Liver (tissue), 9 donors: ENCODE results near the gene ZNF653. TPM values are rescaled to one million over a fixed set of nuclear protein-coding genes. Genes with fewer than 3 reads are reported as not detected.

Source experiments
- DNase-seq: peaks from one replicate; pipeline ENCODE4 v3.0.0-alpha.2; 2017; ENCODE audit warnings: low spot score
- H3K27ac ChIP-seq, 2 donors: one replicate each; pipeline ENCODE4 v1.7.0; 2013; ENCODE audit warnings: inconsistent platforms in 2 of 2, low read length in 2 of 2, control low read depth in 1 of 2, low read depth in 1 of 2, mild to moderate bottlenecking in 1 of 2
- H3K27me3 ChIP-seq, 4 donors: one replicate each; pipeline versions ENCODE4 v1.6.1 to v1.7.0; 2013; ENCODE audit warnings: low read length in 3 of 4, inconsistent platforms in 1 of 4, mild to moderate bottlenecking in 1 of 4, moderate library complexity in 1 of 4; ENCODE audit not compliant: control insufficient read depth in 4 of 4, insufficient read depth in 4 of 4
- H3K36me3 ChIP-seq, 4 donors: one replicate each; pipeline versions ENCODE4 v1.6.1 to v1.7.0; 2013; ENCODE audit warnings: low read length in 3 of 4, mild to moderate bottlenecking in 3 of 4, low read depth in 1 of 4, moderate library complexity in 1 of 4; ENCODE audit not compliant: control insufficient read depth in 4 of 4, insufficient read depth in 3 of 4
- H3K4me1 ChIP-seq, 4 donors: one replicate each; pipeline versions ENCODE4 v1.6.1 to v1.7.0; 2013; ENCODE audit warnings: low read length in 3 of 4, mild to moderate bottlenecking in 3 of 4, moderate library complexity in 1 of 4; ENCODE audit not compliant: control insufficient read depth in 4 of 4, insufficient read depth in 4 of 4
- H3K4me3 ChIP-seq, 3 donors: one replicate each; pipeline versions ENCODE4 v1.6.1 to v1.7.0; 2013; ENCODE audit warnings: low read length in 3 of 3, control low read depth in 1 of 3, low read depth in 1 of 3, mild to moderate bottlenecking in 1 of 3
- H3K9ac ChIP-seq, 2 donors: one replicate each; pipeline ENCODE4 v1.7.0; 2013; ENCODE audit warnings: low read length in 2 of 2, mild to moderate bottlenecking in 2 of 2, moderate library complexity in 2 of 2, control low read depth in 1 of 2, low read depth in 1 of 2
- H3K9me3 ChIP-seq, 4 donors: one replicate each; pipeline versions ENCODE4 v1.6.1 to v1.7.0; 2013; ENCODE audit warnings: low read length in 3 of 4; ENCODE audit not compliant: control insufficient read depth in 4 of 4
- EGR1 ChIP-seq, 2 donors: IDR thresholded peaks; 2 replicates each; pipeline ENCODE4 v1.6.1; 2016 to 2018; ENCODE audit warnings: antibody characterized with exemption in 2 of 2, low read depth in 2 of 2
- FOXA1 ChIP-seq: IDR thresholded peaks from 2 replicates; pipeline ENCODE4 v1.6.1; 2016; ENCODE audit warnings: antibody characterized with exemption
- FOXA2 ChIP-seq: IDR thresholded peaks from 2 replicates; pipeline ENCODE4 v1.6.1; 2016; ENCODE audit warnings: antibody characterized with exemption
- GABPA ChIP-seq, 2 donors: IDR thresholded peaks in 1 of 2; conservative IDR thresholded peaks in 1 of 2; 2 replicates each; pipeline ENCODE4 v1.6.1; 2016; ENCODE audit warnings: antibody characterized with exemption in 2 of 2, mild to moderate bottlenecking in 1 of 2, moderate library complexity in 1 of 2
- HNF4A ChIP-seq, 2 donors: conservative IDR thresholded peaks; 2 replicates each; pipeline ENCODE4 v1.6.1; 2016; ENCODE audit warnings: antibody characterized with exemption in 2 of 2, mild to moderate bottlenecking in 2 of 2
- HNF4G ChIP-seq: IDR thresholded peaks from 2 replicates; pipeline ENCODE4 v1.6.1; 2016; ENCODE audit warnings: antibody characterized with exemption
- JUND ChIP-seq, 2 donors: IDR thresholded peaks; 2 replicates each; pipeline ENCODE4 v1.6.1; 2016; ENCODE audit warnings: antibody characterized with exemption in 2 of 2
- NR2F2 ChIP-seq: IDR thresholded peaks from 2 replicates; pipeline ENCODE4 v1.6.1; 2016; ENCODE audit warnings: antibody characterized with exemption
- RAD21 ChIP-seq, 2 donors: IDR thresholded peaks; 2 replicates each; pipeline ENCODE4 v1.6.1; 2016; ENCODE audit warnings: antibody characterized with exemption in 2 of 2, mild to moderate bottlenecking in 2 of 2
- RXRA ChIP-seq, 2 donors: IDR thresholded peaks; 2 replicates each; pipeline ENCODE4 v1.6.1; 2017 to 2018; ENCODE audit warnings: antibody characterized with exemption in 2 of 2, mild to moderate bottlenecking in 1 of 2
- SP1 ChIP-seq: IDR thresholded peaks from 2 replicates; pipeline ENCODE4 v1.6.1; 2018; ENCODE audit warnings: antibody characterized with exemption, mild to moderate bottlenecking
- TAF1 ChIP-seq: conservative IDR thresholded peaks from 2 replicates; pipeline ENCODE4 v1.6.1; 2016; ENCODE audit warnings: antibody characterized with exemption, mild to moderate bottlenecking
- YY1 ChIP-seq: IDR thresholded peaks from 2 replicates; pipeline ENCODE4 v1.6.1; 2016; ENCODE audit warnings: antibody characterized with exemption, mild to moderate bottlenecking
- WGBS: extraction: QIAGEN DNeasy Blood & Tissue Kit; methylation state at CpG from one replicate; pipeline ENCODE4 v1.1.7; 2013; 5-methylcytosine and 5-hydroxymethylcytosine counted together
- polyA plus RNA-seq, 2 donors: library from polyadenylated mRNA; stranded (reverse) in 1 of 2; unstranded in 1 of 2; fragments of 200-250 nt in 1 of 2; fragments of >200 nt in 1 of 2; fragmentation: Nextera tagmentation in 1 of 2; extraction: Ambion mirVana in 1 of 2; gene quantifications; one replicate each; pipeline versions ENCODE4 v1.2.1 to v1.2.3, GENCODE V29; 2013 to 2015
- total RNA-seq, 2 donors: library from RNA; depleted of rRNA; stranded (reverse); fragments of >200 nt; gene quantifications; one replicate each; pipeline ENCODE4 v1.2.3, GENCODE V29; 2014
- TF ChIP-seq, protein P1 (sequence below): fragments of 150-350 bp; IDR thresholded peaks from 2 replicates; pipeline ENCODE4 v1.5.1; 2017; ENCODE audit warnings: improper control_type of control experiment, low read depth, low read length; ENCODE audit not compliant: missing input control
- TF ChIP-seq, protein P2 (sequence below): IDR thresholded peaks from 2 replicates; pipeline ENCODE4 v1.6.1; 2016; ENCODE audit warnings: antibody characterized with exemption
- TF ChIP-seq, protein P3 (sequence below): IDR thresholded peaks from 2 replicates; pipeline ENCODE4 v1.6.1; 2016; ENCODE audit warnings: antibody characterized with exemption, mild to moderate bottlenecking
- TF ChIP-seq, protein P4 (sequence below): IDR thresholded peaks from 2 replicates; pipeline ENCODE4 v1.6.1; 2016; ENCODE audit warnings: antibody characterized with exemption
- TF ChIP-seq, protein P5 (sequence below): IDR thresholded peaks from 2 replicates; pipeline ENCODE4 v1.6.1; 2016; ENCODE audit warnings: antibody characterized with exemption
- donor health status: healthy.
- donor health status: healthy.
- donor health status: healthy.
- donor health status: healthy.
- donor health status: healthy.

ZNF653 gene
- total and polyA plus RNA-seq, 4 donors, result 1.3 to 4.6 (median 3.1) TPM

DNA sequence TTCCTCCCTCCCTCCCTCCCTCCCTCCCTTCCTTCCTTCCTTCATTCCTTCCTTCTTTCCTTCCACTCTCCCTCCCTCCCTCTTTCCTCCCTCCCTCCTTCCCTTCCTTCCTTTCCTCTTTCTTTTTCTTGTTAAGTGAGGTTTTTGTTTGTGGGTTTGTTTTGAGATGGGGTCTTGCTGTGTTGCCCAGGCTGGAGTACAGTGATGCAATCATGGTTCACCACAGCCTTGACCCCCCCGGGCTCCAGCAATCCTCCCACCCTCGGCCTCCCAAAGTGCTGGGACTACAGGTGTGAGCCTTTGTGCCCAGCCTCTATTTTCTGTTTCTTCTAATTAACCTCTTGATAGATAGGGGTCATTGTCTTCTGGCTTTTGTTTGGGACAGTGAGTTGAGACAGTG is 44.2 kb downstream of the ZNF653 start:
- Histone ChIP-seq H3K27me3 (no peaks in the 10 kb centered on the region), H3K9ac (no peak overlapping the region), H3K4me1 (no peaks in the 10 kb centered on the region), H3K27ac (no peak overlapping the region), H3K4me3 (no peak overlapping the region), H3K9me3 (no peaks in the 10 kb centered on the region), H3K36me3 (no peaks in the 10 kb centered on the region)
- 62% methylated on average over 2 of the region's 2 CpGs for WGBS
- no peak for TF ChIP-seq TAF1
- no peak for TF ChIP-seq NR2F2
- no peak for TF ChIP-seq HNF4A (conservative IDR thresholded peaks at IDR 0.05)
- TF ChIP-seq, protein P1, sequence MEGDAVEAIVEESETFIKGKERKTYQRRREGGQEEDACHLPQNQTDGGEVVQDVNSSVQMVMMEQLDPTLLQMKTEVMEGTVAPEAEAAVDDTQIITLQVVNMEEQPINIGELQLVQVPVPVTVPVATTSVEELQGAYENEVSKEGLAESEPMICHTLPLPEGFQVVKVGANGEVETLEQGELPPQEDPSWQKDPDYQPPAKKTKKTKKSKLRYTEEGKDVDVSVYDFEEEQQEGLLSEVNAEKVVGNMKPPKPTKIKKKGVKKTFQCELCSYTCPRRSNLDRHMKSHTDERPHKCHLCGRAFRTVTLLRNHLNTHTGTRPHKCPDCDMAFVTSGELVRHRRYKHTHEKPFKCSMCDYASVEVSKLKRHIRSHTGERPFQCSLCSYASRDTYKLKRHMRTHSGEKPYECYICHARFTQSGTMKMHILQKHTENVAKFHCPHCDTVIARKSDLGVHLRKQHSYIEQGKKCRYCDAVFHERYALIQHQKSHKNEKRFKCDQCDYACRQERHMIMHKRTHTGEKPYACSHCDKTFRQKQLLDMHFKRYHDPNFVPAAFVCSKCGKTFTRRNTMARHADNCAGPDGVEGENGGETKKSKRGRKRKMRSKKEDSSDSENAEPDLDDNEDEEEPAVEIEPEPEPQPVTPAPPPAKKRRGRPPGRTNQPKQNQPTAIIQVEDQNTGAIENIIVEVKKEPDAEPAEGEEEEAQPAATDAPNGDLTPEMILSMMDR, result no peak
- no peak for TF ChIP-seq FOXA1
- TF ChIP-seq HNF4G, result no peak
- no peak for TF ChIP-seq GABPA (IDR thresholded peaks at IDR 0.05 in 1 of 2, conservative IDR thresholded peaks at IDR 0.05 in 1 of 2)
- TF ChIP-seq, protein P2, sequence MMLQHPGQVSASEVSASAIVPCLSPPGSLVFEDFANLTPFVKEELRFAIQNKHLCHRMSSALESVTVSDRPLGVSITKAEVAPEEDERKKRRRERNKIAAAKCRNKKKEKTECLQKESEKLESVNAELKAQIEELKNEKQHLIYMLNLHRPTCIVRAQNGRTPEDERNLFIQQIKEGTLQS, result no peak
- TF ChIP-seq EGR1 (IDR thresholded peaks at IDR 0.05; ENCODE audit: low read depth in 2 of 2), result no peak
- TF ChIP-seq YY1, result no peak
- TF ChIP-seq SP1, result no peak
- TF ChIP-seq, protein P3, sequence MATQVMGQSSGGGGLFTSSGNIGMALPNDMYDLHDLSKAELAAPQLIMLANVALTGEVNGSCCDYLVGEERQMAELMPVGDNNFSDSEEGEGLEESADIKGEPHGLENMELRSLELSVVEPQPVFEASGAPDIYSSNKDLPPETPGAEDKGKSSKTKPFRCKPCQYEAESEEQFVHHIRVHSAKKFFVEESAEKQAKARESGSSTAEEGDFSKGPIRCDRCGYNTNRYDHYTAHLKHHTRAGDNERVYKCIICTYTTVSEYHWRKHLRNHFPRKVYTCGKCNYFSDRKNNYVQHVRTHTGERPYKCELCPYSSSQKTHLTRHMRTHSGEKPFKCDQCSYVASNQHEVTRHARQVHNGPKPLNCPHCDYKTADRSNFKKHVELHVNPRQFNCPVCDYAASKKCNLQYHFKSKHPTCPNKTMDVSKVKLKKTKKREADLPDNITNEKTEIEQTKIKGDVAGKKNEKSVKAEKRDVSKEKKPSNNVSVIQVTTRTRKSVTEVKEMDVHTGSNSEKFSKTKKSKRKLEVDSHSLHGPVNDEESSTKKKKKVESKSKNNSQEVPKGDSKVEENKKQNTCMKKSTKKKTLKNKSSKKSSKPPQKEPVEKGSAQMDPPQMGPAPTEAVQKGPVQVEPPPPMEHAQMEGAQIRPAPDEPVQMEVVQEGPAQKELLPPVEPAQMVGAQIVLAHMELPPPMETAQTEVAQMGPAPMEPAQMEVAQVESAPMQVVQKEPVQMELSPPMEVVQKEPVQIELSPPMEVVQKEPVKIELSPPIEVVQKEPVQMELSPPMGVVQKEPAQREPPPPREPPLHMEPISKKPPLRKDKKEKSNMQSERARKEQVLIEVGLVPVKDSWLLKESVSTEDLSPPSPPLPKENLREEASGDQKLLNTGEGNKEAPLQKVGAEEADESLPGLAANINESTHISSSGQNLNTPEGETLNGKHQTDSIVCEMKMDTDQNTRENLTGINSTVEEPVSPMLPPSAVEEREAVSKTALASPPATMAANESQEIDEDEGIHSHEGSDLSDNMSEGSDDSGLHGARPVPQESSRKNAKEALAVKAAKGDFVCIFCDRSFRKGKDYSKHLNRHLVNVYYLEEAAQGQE, result no peak
- no peak for TF ChIP-seq FOXA2
- TF ChIP-seq, protein P4, sequence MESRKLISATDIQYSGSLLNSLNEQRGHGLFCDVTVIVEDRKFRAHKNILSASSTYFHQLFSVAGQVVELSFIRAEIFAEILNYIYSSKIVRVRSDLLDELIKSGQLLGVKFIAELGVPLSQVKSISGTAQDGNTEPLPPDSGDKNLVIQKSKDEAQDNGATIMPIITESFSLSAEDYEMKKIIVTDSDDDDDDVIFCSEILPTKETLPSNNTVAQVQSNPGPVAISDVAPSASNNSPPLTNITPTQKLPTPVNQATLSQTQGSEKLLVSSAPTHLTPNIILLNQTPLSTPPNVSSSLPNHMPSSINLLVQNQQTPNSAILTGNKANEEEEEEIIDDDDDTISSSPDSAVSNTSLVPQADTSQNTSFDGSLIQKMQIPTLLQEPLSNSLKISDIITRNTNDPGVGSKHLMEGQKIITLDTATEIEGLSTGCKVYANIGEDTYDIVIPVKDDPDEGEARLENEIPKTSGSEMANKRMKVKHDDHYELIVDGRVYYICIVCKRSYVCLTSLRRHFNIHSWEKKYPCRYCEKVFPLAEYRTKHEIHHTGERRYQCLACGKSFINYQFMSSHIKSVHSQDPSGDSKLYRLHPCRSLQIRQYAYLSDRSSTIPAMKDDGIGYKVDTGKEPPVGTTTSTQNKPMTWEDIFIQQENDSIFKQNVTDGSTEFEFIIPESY, result no peak
- TF ChIP-seq, protein P5, sequence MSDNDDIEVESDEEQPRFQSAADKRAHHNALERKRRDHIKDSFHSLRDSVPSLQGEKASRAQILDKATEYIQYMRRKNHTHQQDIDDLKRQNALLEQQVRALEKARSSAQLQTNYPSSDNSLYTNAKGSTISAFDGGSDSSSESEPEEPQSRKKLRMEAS, result no peak
- TF ChIP-seq JUND (IDR thresholded peaks at IDR 0.05), result no peak
- TF ChIP-seq RXRA (IDR thresholded peaks at IDR 0.05), result no peak
- TF ChIP-seq RAD21 (IDR thresholded peaks at IDR 0.05), result no peak
- DNase-seq, result no peak
